Sigmoid colon (tissue), 4 donors: ENCODE results near the gene NPB.

Source experiments
- POLR2AphosphoS5 ChIP-seq, 4 donors: sonication (generic); formaldehyde crosslinking; IDR thresholded peaks; one replicate each; pipeline ENCODE4 v1.6.1; 2017; ENCODE audit warnings: antibody characterized with exemption in 4 of 4
- TF ChIP-seq, protein P1 (sequence below), 4 experiments: fragments of 450-650 bp in 3 of 4; fragments of 200-600 bp in 1 of 4; IDR thresholded peaks; one replicate each; pipeline ENCODE4 v1.5.1; 2016 to 2019; ENCODE audit warnings: antibody characterized with exemption in 4 of 4, mild to moderate bottlenecking in 3 of 4, moderate library complexity in 2 of 4

DNA sequence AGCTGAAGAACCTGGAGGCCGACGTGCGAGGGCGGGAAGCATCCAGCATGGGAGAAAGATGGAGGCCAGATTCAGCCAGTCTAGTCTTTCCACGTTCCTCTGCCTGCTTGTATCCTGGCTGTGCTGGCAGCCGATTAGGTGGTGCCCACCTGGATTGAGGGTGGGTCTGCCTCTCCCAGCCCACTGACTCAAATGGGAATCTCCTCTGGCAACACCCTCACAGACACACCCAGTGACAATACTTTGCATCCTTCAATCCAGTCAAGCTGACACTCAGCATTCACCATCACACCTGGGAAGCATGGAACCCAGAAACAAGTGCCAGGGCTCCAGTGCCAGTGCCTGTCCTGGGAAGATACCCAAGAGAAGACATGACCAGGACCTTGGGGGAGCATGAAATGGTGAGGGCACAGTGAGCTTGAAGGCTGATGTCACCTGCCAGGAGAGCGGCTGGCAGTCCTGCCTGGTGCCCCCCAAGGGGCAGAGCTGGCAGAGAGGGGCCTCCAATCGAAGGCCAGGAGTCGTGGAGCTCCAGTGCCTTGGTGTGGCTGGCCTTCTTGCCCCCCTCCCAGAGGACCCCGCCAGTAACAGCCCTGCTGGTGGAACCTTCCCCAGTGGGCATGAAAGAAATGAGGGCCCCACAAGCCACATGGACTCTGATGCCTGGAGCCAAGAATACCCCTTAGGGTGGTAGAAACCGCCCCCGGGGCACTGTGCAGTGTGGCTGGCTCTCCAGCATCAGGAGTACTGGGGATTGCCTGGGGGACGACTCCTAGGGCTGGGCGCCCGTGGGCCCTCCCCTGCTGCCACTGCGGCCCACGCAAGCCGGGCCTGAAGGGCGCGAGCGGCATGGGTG, 643 bp upstream of the NPB start:
- TF ChIP-seq, protein P1, sequence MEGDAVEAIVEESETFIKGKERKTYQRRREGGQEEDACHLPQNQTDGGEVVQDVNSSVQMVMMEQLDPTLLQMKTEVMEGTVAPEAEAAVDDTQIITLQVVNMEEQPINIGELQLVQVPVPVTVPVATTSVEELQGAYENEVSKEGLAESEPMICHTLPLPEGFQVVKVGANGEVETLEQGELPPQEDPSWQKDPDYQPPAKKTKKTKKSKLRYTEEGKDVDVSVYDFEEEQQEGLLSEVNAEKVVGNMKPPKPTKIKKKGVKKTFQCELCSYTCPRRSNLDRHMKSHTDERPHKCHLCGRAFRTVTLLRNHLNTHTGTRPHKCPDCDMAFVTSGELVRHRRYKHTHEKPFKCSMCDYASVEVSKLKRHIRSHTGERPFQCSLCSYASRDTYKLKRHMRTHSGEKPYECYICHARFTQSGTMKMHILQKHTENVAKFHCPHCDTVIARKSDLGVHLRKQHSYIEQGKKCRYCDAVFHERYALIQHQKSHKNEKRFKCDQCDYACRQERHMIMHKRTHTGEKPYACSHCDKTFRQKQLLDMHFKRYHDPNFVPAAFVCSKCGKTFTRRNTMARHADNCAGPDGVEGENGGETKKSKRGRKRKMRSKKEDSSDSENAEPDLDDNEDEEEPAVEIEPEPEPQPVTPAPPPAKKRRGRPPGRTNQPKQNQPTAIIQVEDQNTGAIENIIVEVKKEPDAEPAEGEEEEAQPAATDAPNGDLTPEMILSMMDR (IDR thresholded peaks at IDR 0.05) = no peak
- TF ChIP-seq POLR2AphosphoS5 (IDR thresholded peaks at IDR 0.05) = no peak
